IPS DF 4.7 (cell line): ENCODE data around the gene RYR2.
A peak's percentile ranks its signal among the peaks of the same experiment; 100 is the strongest.
"Not testable (repeated sequence)": the region's sequence is repeated elsewhere in the genome, so short reads cannot be mapped to it uniquely, and the experiment has no call there.

Source experiments
- DNase-seq: peaks from one replicate; pipeline ENCODE4 v3.0.0-alpha.2; 2013; ENCODE audit warnings: low spot score; ENCODE audit errors: extremely low read depth

RYR2 gene

GRCh38 chr1:237340892-237341291 lies 298.9 kb downstream of the RYR2 start:
- DNase-seq, result no peak

- peak; percentile 14 for DNase-seq
These were observed 299.4 kb downstream of the RYR2 start for GRCh38 chr1:237341391-237341790.

GRCh38 chr1:237342730-237343129 lies 300.7 kb downstream of the RYR2 start:
- DNase-seq, result no peak

- no peak for DNase-seq
These were observed 310.8 kb downstream of the RYR2 start for GRCh38 chr1:237352747-237353146.

GRCh38 chr1:237353918-237354317 lies 311.9 kb downstream of the RYR2 start:
- no peak for DNase-seq

- no peak for DNase-seq
These were observed 313.0 kb downstream of the RYR2 start for GRCh38 chr1:237355022-237355421.

GRCh38 chr1:237358555-237358954 lies 316.6 kb downstream of the RYR2 start:
- no peak for DNase-seq

- DNase-seq, result no peak
These were observed 325.8 kb downstream of the RYR2 start for GRCh38 chr1:237367758-237368157.

GRCh38 chr1:237371477-237371876 lies 329.5 kb downstream of the RYR2 start:
- DNase-seq, result not testable (repeated sequence)

- no peak for DNase-seq
These were observed 341.8 kb downstream of the RYR2 start for GRCh38 chr1:237383791-237384190.

GRCh38 chr1:237384213-237384612 lies 342.2 kb downstream of the RYR2 start:
- no peak for DNase-seq

- DNase-seq, result no peak
These were observed 344.6 kb downstream of the RYR2 start for GRCh38 chr1:237386362-237387143.

GRCh38 chr1:237387144-237387505 lies 345.1 kb downstream of the RYR2 start:
- DNase-seq, result no peak

GRCh38 chr1:237390823-237391222 lies 348.8 kb downstream of the RYR2 start:
- no peak for DNase-seq

- no peak for DNase-seq
These were observed 351.6 kb downstream of the RYR2 start for GRCh38 chr1:237393632-237394031.

- no peak for DNase-seq
These were observed 352.3 kb downstream of the RYR2 start for GRCh38 chr1:237394281-237394680.

GRCh38 chr1:237396426-237396825 lies 354.4 kb downstream of the RYR2 start:
- no peak for DNase-seq

GRCh38 chr1:237398751-237399150 lies 356.8 kb downstream of the RYR2 start:
- no peak for DNase-seq

- DNase-seq, result no peak
These were observed 363.9 kb downstream of the RYR2 start for GRCh38 chr1:237405912-237406311.

- no peak for DNase-seq
These were observed 369.6 kb downstream of the RYR2 start for GRCh38 chr1:237411621-237412020.

GRCh38 chr1:237416924-237417655 lies 375.1 kb downstream of the RYR2 start:
- no peak for DNase-seq

- DNase-seq, result no peak
These were observed 386.8 kb downstream of the RYR2 start for GRCh38 chr1:237428809-237429208.

GRCh38 chr1:237429252-237429651 lies 387.3 kb downstream of the RYR2 start:
- DNase-seq, result no peak
